Endothelial cell of umbilical vein (primary cell): Measurements from ENCODE around the gene AKAIN1. TPM values are rescaled to one million over a fixed set of nuclear protein-coding genes. Genes with fewer than 3 reads are reported as not detected.

Experiments
- BruUV-seq: library from RNA; stranded (reverse); fragments of 400-500 nt; replicated peaks from 2 replicates; lab custom pipeline; 2021; lab: Mats Ljungman, UMichigan
- CTCF ChIA-PET: fragments of 300-600, 350-600 bp; sonication (Branson Sonifier 250); formaldehyde crosslinking; loops from one replicate; lab custom pipeline; 2021; ENCODE audit warnings: antibody characterized with exemption, inconsistent platforms; lab: Charles Lee
- POLR2A ChIA-PET: fragments of 300-600, 350-600 bp; sonication (Branson Sonifier 250); formaldehyde crosslinking; loops from one replicate; lab custom pipeline; 2021; ENCODE audit warnings: antibody characterized with exemption, inconsistent platforms; lab: Charles Lee
- DNase-seq: peaks from one replicate; pipeline ENCODE4 v3.0.0-alpha.2; 2011; ENCODE audit warnings: low read depth, low spot score
- FAIRE-seq: peaks from 2 replicates; lab custom pipeline; 2011; peaks lifted over from hg19 to GRCh38; lab: Jason Lieb, UNC
- H2AFZ ChIP-seq: 2 replicates; pipeline ENCODE4 v1.6.0; 2012; ENCODE audit warnings: low read depth, low read length, control low read depth, inconsistent platforms
- H3K27ac ChIP-seq: 2 replicates; pipeline ENCODE4 v1.5.1; 2011; ENCODE audit warnings: low read depth, mild to moderate bottlenecking, control low read depth, low read length, moderate library complexity; ENCODE audit not compliant: insufficient read depth
- H3K27me3 ChIP-seq, 2 experiments: 2 replicates each; pipeline versions ENCODE4 v1.6.0 to v1.6.1; 2011; ENCODE audit warnings: low read length in 2 of 2, mixed read lengths in 1 of 2; ENCODE audit not compliant: control insufficient read depth in 2 of 2, insufficient read depth in 2 of 2
- H3K36me3 ChIP-seq, 2 experiments: 2 replicates in 1 of 2; 3 replicates in 1 of 2; pipeline ENCODE4 v1.5.1; 2011; ENCODE audit warnings: low read length in 2 of 2, mild to moderate bottlenecking in 1 of 2, moderate library complexity in 1 of 2; ENCODE audit not compliant: control insufficient read depth in 2 of 2, insufficient read depth in 2 of 2; ENCODE audit errors: extremely low read depth in 1 of 2
- H3K4me1 ChIP-seq: 3 replicates; pipeline ENCODE4 v1.5.1; 2011; ENCODE audit warnings: mild to moderate bottlenecking, low read length; ENCODE audit not compliant: control insufficient read depth, insufficient read depth; ENCODE audit errors: extremely low read depth
- H3K4me2 ChIP-seq: 2 replicates; pipeline ENCODE4 v1.6.1; 2011; ENCODE audit warnings: low read length, control low read depth, mixed read lengths; ENCODE audit not compliant: insufficient read depth
- H3K4me3 ChIP-seq, 3 experiments: fragments of 200-600 bp in 1 of 3; sonication (generic), shearing (Covaris generic) in 1 of 3; replicated peaks in 1 of 3; 2 replicates each; pipeline ENCODE4 v1.5.1; 2011 to 2016; ENCODE audit warnings: control low read depth in 3 of 3, low read length in 3 of 3, mild to moderate bottlenecking in 2 of 3, inconsistent platforms in 1 of 3, low read depth in 1 of 3, moderate library complexity in 1 of 3; ENCODE audit not compliant: insufficient read depth in 1 of 3
- H3K79me2 ChIP-seq: 2 replicates; pipeline ENCODE4 v1.6.0; 2012; ENCODE audit warnings: low read length, inconsistent platforms; ENCODE audit not compliant: control insufficient read depth, insufficient read depth
- H3K9ac ChIP-seq: replicated peaks from 2 replicates; pipeline ENCODE3; 2011; ENCODE audit warnings: low read length, control low read depth; ENCODE audit not compliant: insufficient read depth; ENCODE audit errors: extremely low read depth
- H3K9me1 ChIP-seq: replicated peaks from 3 replicates; pipeline ENCODE4 v1.6.0; 2011; ENCODE audit warnings: mild to moderate bottlenecking, low read length; ENCODE audit not compliant: control insufficient read depth, insufficient read depth; ENCODE audit errors: extremely low read depth
- H3K9me3 ChIP-seq: replicated peaks from 2 replicates; pipeline ENCODE4 v1.5.1; 2012; ENCODE audit warnings: low read length, inconsistent platforms; ENCODE audit not compliant: control insufficient read depth, insufficient read depth
- H4K20me1 ChIP-seq: replicated peaks from 2 replicates; pipeline ENCODE3; 2011; ENCODE audit warnings: mild to moderate bottlenecking, low read length; ENCODE audit not compliant: control insufficient read depth, insufficient read depth; ENCODE audit errors: extremely low read depth
- CTCF ChIP-seq, 2 donors: IDR thresholded peaks; 1 replicate in 1 of 2; 2 replicates in 1 of 2; pipeline ENCODE4 v1.5.1; 2011; ENCODE audit warnings: low read length in 2 of 2, mild to moderate bottlenecking in 2 of 2, moderate library complexity in 2 of 2, control low read depth in 1 of 2, inconsistent platforms in 1 of 2, low read depth in 1 of 2; ENCODE audit not compliant: insufficient read depth in 1 of 2; ENCODE audit errors: extremely low read depth in 1 of 2
- EZH2 ChIP-seq: IDR thresholded peaks from 2 replicates; pipeline ENCODE4 v1.6.1; 2012; ENCODE audit warnings: borderline replicate concordance, low read depth, mild to moderate bottlenecking, moderate library complexity, low read length, inconsistent platforms; ENCODE audit not compliant: severe bottlenecking
- FOS ChIP-seq: IDR thresholded peaks from 2 replicates; pipeline ENCODE4 v1.6.1; 2011; ENCODE audit warnings: mild to moderate bottlenecking, low read length, moderate library complexity, borderline replicate concordance; ENCODE audit not compliant: insufficient read depth
- GATA2 ChIP-seq: IDR thresholded peaks from 2 replicates; pipeline ENCODE4 v1.7.0; 2011; ENCODE audit warnings: low read depth, mild to moderate bottlenecking, moderate library complexity, mixed read lengths, low read length; ENCODE audit not compliant: insufficient read length, insufficient read depth
- JUN ChIP-seq: IDR thresholded peaks from 2 replicates; pipeline ENCODE4 v1.6.1; 2011; ENCODE audit warnings: borderline replicate concordance, low read depth; ENCODE audit not compliant: insufficient read length, insufficient read depth
- MYC ChIP-seq: IDR thresholded peaks from one replicate; pipeline ENCODE4 v1.6.1; 2011; ENCODE audit warnings: mild to moderate bottlenecking, low read depth, low read length
- POLR2A ChIP-seq: IDR thresholded peaks from 2 replicates; pipeline ENCODE4 v1.6.1; 2012; ENCODE audit warnings: low read depth, mild to moderate bottlenecking, control low read depth, low read length
- POLR2AphosphoS5 ChIP-seq: IDR thresholded peaks from 2 replicates; pipeline ENCODE4 v1.6.1; 2012; ENCODE audit warnings: low read depth, mild to moderate bottlenecking, control low read depth, low read length, moderate library complexity; ENCODE audit not compliant: insufficient read depth
- dilution Hi-C: fragments of 300-500 bp; cut with MboI; formaldehyde crosslinking; loops from one replicate; pipeline ENCODE4 v1.15.0; 2019; ENCODE audit warnings: low sequenced_read_pairs; ENCODE audit not compliant: extremely low pct_ligation_motif_present
- intact Hi-C: fragments of 100-400 bp; cut with micrococcal nuclease; formaldehyde crosslinking; loops from one replicate; pipeline ENCODE4 v1.10.0; 2022
- polyA plus RNA-seq, 4 experiments: library from polyadenylated mRNA; depleted of rRNA in 3 of 4; stranded (reverse) in 3 of 4; unstranded in 1 of 4; fragments of >200 nt; gene quantifications; 2 replicates each; pipeline versions ENCODE4 v1.2.1 to v1.2.3, GENCODE V29; 2011 to 2012; ENCODE audit warnings: missing spikeins in 1 of 4
- total RNA-seq: library from RNA; stranded (reverse); gene quantifications from 2 replicates; pipeline ENCODE4 v1.2.3, GENCODE V29; 2021
- TF ChIP-seq, protein P1 (sequence below): IDR thresholded peaks from 2 replicates; pipeline ENCODE4 v1.6.1; 2011; ENCODE audit not compliant: insufficient read depth, insufficient read length

Gene AKAIN1
- total and polyA plus RNA-seq, 2 donors (not counting 3 experiments of a cell fraction or from before 2014, with no cell fraction given), result not detected

- no peaks in the 10 kb centered on the region for H3K27me3 ChIP-seq
- H4K20me1 ChIP-seq, result no peaks in the 10 kb centered on the region
- FAIRE-seq (no peak), DNase-seq (no peak)
- no peak overlapping the region for H2AFZ ChIP-seq
- H3K36me3 ChIP-seq, result no peaks in the 10 kb centered on the region
- no peaks in the 10 kb centered on the region for H3K9me3 ChIP-seq
- no TSS peak for BruUV-seq
- dilution Hi-C loops (no loop called here), intact Hi-C loops (no loop called here)
- H3K4me3 ChIP-seq, result no peak overlapping the region
- no peak overlapping the region for H3K27ac ChIP-seq
- no peaks in the 10 kb centered on the region for H3K79me2 ChIP-seq
- no peak overlapping the region for H3K9ac ChIP-seq
- CTCF ChIA-PET, result no interaction called here
- no peaks in the 10 kb centered on the region for H3K4me1 ChIP-seq
- no peaks in the 10 kb centered on the region for H3K9me1 ChIP-seq
- POLR2A ChIA-PET, result no interaction called here
- no peak overlapping the region for H3K4me2 ChIP-seq
- TF ChIP-seq MYC (no peak), JUN (no peak), EZH2 (no peak), POLR2AphosphoS5 (no peak), FOS (no peak), GATA2 (no peak), CTCF (IDR thresholded peaks at IDR 0.05; ENCODE audit: extremely low read depth in 1 of 2, insufficient read depth in 1 of 2, low read depth in 1 of 2, low read length in 2 of 2) (no peak), POLR2A (no peak)
- TF ChIP-seq, protein P1, sequence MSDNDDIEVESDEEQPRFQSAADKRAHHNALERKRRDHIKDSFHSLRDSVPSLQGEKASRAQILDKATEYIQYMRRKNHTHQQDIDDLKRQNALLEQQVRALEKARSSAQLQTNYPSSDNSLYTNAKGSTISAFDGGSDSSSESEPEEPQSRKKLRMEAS, result no peak
Measured at GRCh38 chr18:5167831-5168230, 29.2 kb downstream of the AKAIN1 start.
